22Rv1 (cell line): ENCODE results near the gene SVBP.
A peak's percentile ranks its signal among the peaks of the same experiment; 100 is the strongest.
"Not testable (repeated sequence)": the region's sequence is repeated elsewhere in the genome, so short reads cannot be mapped to it uniquely, and the experiment has no call there.

Source experiments
- H3K27ac ChIP-seq: fragments of 450-650 bp; 2 replicates; pipeline ENCODE4 v1.5.1; 2017
- CTCF ChIP-seq: fragments of 450-650 bp; IDR thresholded peaks from 2 replicates; pipeline ENCODE4 v1.5.1; 2017; ENCODE audit warnings: mild to moderate bottlenecking
- ZFX ChIP-seq: fragments of 450-650 bp; IDR thresholded peaks from 2 replicates; pipeline ENCODE4 v1.6.1; 2017; ENCODE audit warnings: antibody characterized with exemption, borderline replicate concordance

Gene SVBP

GRCh38 chr1:42817976-42818375, 779 bp upstream of the SVBP start:
- H3K27ac ChIP-seq, result no peak overlapping the region
- TF ChIP-seq CTCF (no peak), ZFX (no peak)

- no peak for TF ChIP-seq ZFX
- no peak for TF ChIP-seq CTCF
- H3K27ac ChIP-seq, result peak overlapping the region; percentile 96
Observed at GRCh38 chr1:42817440-42817767, 207 bp upstream of the SVBP start.

DNA sequence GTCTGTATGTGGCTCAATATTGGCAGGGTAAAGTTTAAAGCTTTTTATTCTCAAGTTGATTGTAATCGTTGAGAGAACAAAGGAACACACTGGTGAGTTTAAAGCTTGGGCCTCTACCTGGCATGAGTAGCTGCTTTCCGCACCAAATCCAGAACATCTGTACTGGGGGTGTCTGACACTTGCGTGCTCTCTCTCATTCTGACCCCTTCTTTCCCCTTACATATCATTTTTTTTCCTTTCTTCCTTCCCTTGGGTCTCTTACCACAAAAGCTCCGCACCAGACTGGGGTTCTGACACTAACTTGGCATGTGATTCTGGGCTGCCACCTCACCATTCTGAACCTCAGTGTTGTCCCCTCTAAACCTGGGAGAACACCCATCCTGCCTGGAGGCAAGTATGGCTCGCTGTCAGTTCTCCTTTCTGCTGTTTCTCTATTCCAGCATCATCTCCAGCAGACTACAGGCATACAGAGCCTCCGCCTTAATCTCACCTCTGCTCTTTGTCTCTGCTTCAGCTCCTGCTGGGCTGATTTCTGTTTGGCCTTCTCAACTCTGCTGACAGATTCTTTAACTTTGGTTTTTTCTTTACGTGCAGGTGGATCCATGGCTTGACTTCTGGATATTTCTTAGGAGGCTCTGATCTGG, 1.1 kb downstream of the SVBP start:
- H3K27ac ChIP-seq, result peak overlapping the region; percentile 96

GRCh38 chr1:42814815-42815214, 2.4 kb downstream of the SVBP start:
- not testable (repeated sequence) for H3K27ac ChIP-seq

More for the DNA sequence above, 1.1 kb downstream of the SVBP start:
- no peak for TF ChIP-seq CTCF
- no peak for TF ChIP-seq ZFX

DNA sequence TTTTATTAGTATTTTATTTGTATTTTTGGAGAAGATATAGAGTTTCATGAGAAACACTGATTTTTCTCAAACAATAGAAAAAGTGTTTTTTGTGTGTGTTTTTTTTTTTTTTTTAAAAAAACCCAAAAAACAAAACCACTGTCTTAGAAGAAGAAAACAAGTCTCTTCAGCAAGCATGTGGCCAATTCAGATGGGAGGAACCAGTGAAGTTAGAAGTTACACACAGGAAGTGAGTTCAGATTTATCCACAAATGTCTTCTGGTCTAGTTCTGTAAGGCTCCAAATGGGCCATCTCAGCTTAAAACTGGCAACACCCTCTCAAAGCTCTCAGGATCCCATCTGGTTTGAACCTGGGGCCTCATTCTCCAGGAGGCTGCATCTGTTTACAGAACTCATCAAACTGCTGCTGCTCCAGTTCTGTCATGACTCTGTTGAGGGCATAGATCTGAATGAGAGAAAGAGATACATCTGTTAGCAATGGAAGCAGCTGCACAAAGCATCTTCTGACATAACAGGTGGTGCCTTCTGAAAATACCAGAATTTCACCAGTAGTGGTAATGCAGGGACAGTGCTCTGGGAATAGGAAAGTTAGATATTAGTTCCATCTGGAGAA, 10.0 kb downstream of the SVBP start:
- no peak overlapping the region for H3K27ac ChIP-seq
- TF ChIP-seq CTCF (no peak), ZFX (no peak)

- TF ChIP-seq CTCF, result no peak
- no peak for TF ChIP-seq ZFX
- H3K27ac ChIP-seq, result no peak overlapping the region
Observed at GRCh38 chr1:42806593-42806992, 10.6 kb downstream of the SVBP start.

DNA sequence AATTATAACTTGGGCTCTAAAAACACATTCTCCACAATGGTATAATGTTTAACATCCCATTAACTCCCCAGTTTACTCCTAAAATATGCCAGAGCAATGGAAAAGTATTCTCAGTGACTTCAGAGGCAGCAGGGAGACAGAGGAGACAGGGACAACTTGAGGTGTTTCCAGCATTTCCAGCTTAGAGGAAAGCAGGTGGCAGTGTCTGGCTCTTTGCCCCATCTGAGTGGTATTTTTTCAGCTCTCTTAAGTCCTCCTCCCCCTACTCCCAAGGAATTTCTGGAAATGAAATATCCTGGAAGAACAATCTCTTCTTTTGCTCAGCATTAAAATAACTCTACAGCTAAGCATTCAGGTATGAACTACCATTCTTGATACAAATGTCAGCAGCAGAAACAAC, 11.0 kb downstream of the SVBP start:
- TF ChIP-seq ZFX (no peak), CTCF (no peak)
- no peak overlapping the region for H3K27ac ChIP-seq
